Immature natural killer cell (primary cell): ENCODE results near the gene NPAS3. TPM values are rescaled to one million over a fixed set of nuclear protein-coding genes. Genes with fewer than 3 reads are reported as not detected.

Source experiments
- DNase-seq, 3 donors: peaks; one replicate each; pipeline ENCODE4 v3.0.0; 2022; ENCODE audit warnings: mixed read lengths in 1 of 3
- H3K27ac Mint-ChIP-seq, 6 donors: one replicate each; pipeline ENCODE4 v1.8.0; 2020; ENCODE audit warnings: mixed read lengths in 6 of 6, mild to moderate bottlenecking in 5 of 6, inconsistent platforms in 4 of 6, moderate library complexity in 3 of 6
- H3K27me3 Mint-ChIP-seq, 3 donors: one replicate each; pipeline ENCODE4 v1.8.0; 2020 to 2021; ENCODE audit warnings: low read depth in 3 of 3, mild to moderate bottlenecking in 3 of 3, mixed read lengths in 3 of 3, moderate library complexity in 3 of 3, inconsistent platforms in 1 of 3
- H3K36me3 Mint-ChIP-seq, 3 donors: one replicate each; pipeline ENCODE4 v1.8.0; 2020; ENCODE audit warnings: mixed read lengths in 3 of 3, inconsistent platforms in 2 of 3, mild to moderate bottlenecking in 2 of 3
- H3K4me1 Mint-ChIP-seq, 2 donors: one replicate each; pipeline ENCODE4 v1.8.0; 2020; ENCODE audit warnings: inconsistent platforms in 2 of 2, mild to moderate bottlenecking in 2 of 2, mixed read lengths in 2 of 2, moderate library complexity in 1 of 2
- H3K4me3 Mint-ChIP-seq, 5 donors: one replicate each; pipeline ENCODE4 v1.8.0; 2020; ENCODE audit warnings: mild to moderate bottlenecking in 5 of 5, mixed read lengths in 5 of 5, inconsistent platforms in 3 of 5, moderate library complexity in 3 of 5
- H3K9me3 Mint-ChIP-seq, 6 donors: one replicate each; pipeline ENCODE4 v1.8.0; 2020; ENCODE audit warnings: mild to moderate bottlenecking in 6 of 6, mixed read lengths in 6 of 6, inconsistent platforms in 4 of 6, moderate library complexity in 3 of 6
- polyA plus RNA-seq, 3 donors: library from polyadenylated mRNA; unstranded; fragments of 300-500 nt; fragmentation: Illumina TruSeq; gene quantifications; one replicate each; pipeline ENCODE4 v1.2.3, GENCODE V29; 2021

The NPAS3 gene
- polyA plus RNA-seq, 3 donors from 2014 or later, result not detected

DNA sequence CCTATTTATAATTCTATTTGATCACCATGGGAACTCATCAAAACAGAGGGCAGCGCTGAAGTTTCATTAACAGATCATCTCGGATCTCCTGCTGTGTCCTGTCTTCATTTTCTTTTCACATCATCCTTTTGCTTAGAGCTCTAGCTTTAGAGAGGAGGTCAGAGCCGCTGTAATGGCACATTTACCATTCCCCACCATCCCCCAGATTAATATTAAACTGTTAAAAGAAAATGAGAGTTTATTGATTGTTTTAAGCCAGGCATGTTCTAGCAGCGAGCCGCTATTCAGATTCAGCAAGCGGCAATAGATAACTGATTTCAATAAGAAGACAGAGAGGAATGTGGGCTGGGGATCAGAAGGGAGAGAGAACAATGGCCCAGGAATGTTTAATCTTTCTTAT is 703.4 kb downstream of the NPAS3 start:
- no peaks in the 10 kb centered on the region for H3K4me1 Mint-ChIP-seq
- no peaks in the 10 kb centered on the region for H3K27me3 Mint-ChIP-seq
- H3K36me3 Mint-ChIP-seq, result no peaks in the 10 kb centered on the region
- H3K27ac Mint-ChIP-seq, result no peak overlapping the region
- H3K4me3 Mint-ChIP-seq, result no peak overlapping the region
- DNase-seq, result no peak
- peaks cover 0 to 18% (median 0%) of the 10 kb centered on the region in 6 donors for H3K9me3 Mint-ChIP-seq

DNA sequence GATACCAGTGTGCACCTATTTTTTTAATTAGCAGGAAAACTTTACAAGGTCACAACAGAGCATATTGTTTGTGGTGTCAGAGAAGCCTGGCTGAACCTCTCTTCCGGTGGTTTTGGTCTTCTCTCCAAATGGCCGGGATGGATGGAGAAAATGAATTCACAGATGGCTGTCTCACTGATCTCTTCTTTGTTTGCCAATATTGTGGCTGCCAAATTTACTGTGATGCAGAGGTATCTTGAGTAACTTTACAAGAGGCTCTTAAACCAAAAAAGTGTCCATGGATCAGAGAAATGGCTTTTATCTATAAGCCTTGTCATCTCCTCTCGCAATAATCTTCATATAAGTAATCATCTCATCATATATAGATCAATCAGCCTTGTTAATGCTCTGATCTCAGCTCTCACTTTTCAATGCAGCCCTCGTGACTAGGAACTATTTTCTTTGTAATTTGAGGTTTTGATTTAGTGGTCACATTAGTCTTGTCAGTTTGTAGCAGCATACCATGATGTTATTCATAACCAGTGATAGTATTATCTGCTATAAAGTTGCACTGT is 704.1 kb downstream of the NPAS3 start:
- Mint-ChIP-seq H3K36me3 (no peaks in the 10 kb centered on the region), H3K9me3 (peaks cover 0 to 18% (median 0%) of the 10 kb centered on the region in 6 donors), H3K27me3 (no peaks in the 10 kb centered on the region), H3K4me1 (no peaks in the 10 kb centered on the region), H3K27ac (no peak overlapping the region), H3K4me3 (no peak overlapping the region)
- no peak for DNase-seq

DNA sequence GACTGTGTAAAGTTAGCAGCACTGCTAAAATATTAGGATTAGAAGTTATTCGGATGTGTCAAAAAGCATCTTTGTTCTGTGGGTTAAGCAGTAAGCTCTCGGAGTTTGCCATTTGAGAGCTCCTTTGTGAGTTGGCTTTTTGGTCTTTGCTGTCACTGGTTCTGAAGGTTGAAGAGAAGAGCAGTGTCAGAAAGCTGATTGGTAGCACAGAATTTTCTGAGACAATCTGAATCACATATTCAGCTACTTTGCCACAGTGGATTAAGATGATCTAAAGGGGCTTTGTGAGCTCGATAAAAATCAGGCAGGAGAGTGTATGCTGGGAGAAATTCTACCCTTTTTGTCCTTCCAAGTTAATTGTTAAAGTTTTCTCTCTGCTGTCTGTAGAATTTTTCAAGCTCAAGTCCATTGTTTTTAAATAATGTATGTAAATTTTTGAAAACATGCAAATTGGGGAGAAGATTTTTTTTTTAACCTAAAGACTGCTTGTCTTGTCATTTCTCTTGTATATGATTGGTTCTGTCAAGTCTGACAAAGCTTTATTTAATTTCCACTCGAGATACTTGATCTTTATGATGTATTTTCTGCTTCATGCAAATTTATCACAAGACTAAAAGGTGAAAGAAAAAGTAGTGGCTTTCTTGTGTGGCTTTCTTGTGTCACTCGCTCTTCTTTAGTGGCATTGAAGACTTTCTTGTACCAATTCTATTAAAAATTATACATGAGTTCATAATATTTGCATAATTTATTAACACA is 704.9 kb downstream of the NPAS3 start:
- Mint-ChIP-seq H3K27me3 (no peaks in the 10 kb centered on the region), H3K9me3 (peaks cover 0 to 18% (median 0%) of the 10 kb centered on the region in 6 donors), H3K36me3 (no peaks in the 10 kb centered on the region), H3K4me3 (no peak overlapping the region), H3K4me1 (no peaks in the 10 kb centered on the region), H3K27ac (no peak overlapping the region)
- no peak for DNase-seq

DNA sequence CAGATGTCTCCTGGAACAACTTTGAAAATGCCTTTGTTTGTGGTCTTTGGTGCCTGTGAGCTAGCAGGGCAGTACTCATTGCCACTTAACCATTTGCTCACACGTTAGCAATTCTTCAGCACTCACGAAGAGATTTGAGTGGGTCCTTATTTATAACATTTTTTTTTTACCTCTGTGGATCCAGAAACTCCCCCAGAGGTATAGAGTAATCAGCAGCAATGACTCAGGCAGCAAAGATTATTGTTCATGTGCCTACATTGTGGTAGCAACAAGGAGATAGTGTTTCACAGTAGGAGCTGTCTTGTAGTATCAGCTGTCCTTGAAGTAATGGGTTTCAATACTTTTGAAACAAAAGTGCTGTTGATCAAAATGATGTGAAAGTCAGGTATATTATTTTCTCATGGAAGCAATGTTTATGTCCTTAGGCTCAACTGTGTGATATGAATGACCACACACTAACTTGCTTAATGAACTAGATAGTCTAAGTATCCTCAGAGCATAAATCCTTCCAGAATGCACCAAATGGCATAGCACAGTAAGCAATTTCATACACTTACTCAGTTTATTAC is 708.1 kb downstream of the NPAS3 start:
- Mint-ChIP-seq H3K27me3 (no peaks in the 10 kb centered on the region), H3K27ac (no peak overlapping the region), H3K36me3 (no peaks in the 10 kb centered on the region), H3K4me1 (no peaks in the 10 kb centered on the region), H3K9me3 (peaks cover 0 to 24% (median 2%) of the 10 kb centered on the region in 6 donors), H3K4me3 (no peak overlapping the region)
- no peak for DNase-seq

DNA sequence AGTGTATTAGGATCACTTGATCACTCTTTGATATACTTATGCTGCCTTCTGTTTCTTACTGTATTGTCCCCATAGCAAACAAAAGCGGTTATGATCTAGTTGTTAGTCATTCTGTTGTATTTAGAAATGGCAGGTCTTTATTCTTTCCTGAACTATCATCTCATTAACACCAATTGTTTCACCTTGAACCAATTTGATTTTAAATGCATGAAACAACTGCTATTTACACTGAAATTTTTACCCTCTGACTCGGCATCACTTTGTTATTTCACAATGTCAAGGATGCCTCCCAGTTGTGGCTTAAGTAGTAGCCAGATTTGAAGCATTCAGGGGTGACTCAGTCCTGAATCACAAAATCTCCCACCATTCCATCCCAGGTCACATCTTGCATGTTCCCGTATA is 708.7 kb downstream of the NPAS3 start:
- no peak for DNase-seq
- Mint-ChIP-seq H3K27me3 (no peaks in the 10 kb centered on the region), H3K36me3 (no peaks in the 10 kb centered on the region), H3K9me3 (peaks cover 0 to 19% (median 2%) of the 10 kb centered on the region in 6 donors), H3K4me3 (no peak overlapping the region), H3K27ac (no peak overlapping the region), H3K4me1 (no peaks in the 10 kb centered on the region)

DNA sequence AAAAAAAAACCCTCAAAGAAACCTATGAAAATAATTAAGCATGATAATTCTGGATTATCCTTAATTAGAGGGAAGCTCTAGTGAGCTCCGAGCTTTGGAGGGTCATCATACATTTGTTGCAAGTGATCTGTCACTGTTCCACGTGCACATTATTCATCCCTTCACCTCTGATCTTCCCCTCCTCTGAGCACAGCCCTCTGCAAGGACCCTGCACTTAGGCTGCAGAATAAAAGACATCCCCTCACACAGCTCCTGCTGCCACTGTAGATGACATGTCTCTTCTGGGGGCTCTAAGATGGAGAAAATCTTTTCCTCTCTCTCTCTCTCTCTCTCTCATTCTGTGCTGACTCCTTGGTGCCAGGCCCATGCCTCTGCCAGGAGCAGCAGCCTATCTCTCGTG is 711.8 kb downstream of the NPAS3 start:
- DNase-seq, result no peak
- Mint-ChIP-seq H3K27me3 (no peaks in the 10 kb centered on the region), H3K4me1 (no peaks in the 10 kb centered on the region), H3K27ac (no peak overlapping the region), H3K4me3 (no peak overlapping the region), H3K9me3 (peaks cover 0 to 6% (median 2%) of the 10 kb centered on the region in 6 donors), H3K36me3 (no peaks in the 10 kb centered on the region)

DNA sequence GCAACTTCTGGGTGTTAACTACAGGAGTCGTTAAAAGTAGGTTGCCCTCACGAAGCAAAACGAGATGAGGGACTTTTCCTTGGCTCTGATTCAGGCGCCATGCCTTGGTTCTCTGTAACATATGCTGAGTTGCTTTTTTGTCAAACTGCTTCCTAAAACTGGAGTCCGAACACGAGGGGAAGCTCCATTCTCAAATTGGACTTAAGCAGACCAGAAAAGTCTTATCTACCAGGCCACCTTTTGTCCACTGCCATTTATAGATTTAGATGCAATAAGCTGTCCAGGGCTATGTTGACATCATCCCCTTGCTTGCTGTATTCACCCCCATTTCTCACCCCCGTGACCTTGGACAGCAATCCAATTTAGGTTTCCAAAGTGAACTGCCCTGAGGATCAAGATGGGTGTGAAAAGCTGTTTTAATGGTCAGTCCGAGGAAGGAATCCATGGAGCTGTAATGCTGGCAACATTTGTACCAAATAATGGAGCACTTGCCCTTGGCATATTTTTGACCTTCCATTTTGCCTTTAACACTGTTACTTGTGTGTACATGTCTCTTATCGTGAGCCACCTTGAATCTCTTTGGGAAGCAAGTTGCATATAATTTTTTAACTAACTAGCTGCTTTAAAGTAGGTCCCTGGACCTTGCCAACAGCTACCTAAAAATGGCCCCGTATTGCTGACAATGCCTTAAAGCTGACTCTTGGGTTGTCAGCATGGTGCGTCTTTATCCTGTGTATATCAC is 714.1 kb downstream of the NPAS3 start:
- no peaks in the 10 kb centered on the region for H3K4me1 Mint-ChIP-seq
- no peak overlapping the region for H3K27ac Mint-ChIP-seq
- DNase-seq, result no peak
- H3K27me3 Mint-ChIP-seq, result no peaks in the 10 kb centered on the region
- H3K4me3 Mint-ChIP-seq, result no peak overlapping the region
- peaks cover 0 to 9% (median 5%) of the 10 kb centered on the region in 6 donors for H3K9me3 Mint-ChIP-seq
- H3K36me3 Mint-ChIP-seq, result no peaks in the 10 kb centered on the region

DNA sequence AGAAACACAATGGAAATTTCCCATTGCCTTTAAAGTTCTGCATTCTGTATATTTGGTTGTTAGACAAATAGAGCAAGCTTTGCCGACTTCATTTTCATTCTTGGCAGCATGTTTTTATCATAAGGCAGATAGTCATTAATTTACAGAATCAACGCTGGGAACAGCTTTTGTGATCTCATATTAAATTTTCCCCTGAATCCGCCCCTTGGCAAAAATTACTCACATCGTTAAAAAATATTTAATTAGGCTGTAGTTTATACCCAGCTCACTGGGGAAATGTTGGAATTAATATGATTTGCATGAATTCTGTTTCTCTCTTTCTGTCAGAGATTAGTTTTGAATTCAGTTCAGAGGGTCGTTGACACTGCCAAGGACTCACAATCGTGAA is 714.6 kb downstream of the NPAS3 start:
- Mint-ChIP-seq H3K27ac (no peak overlapping the region), H3K9me3 (peaks cover 0 to 15% (median 5%) of the 10 kb centered on the region in 6 donors), H3K4me1 (no peaks in the 10 kb centered on the region), H3K27me3 (no peaks in the 10 kb centered on the region), H3K4me3 (no peak overlapping the region), H3K36me3 (no peaks in the 10 kb centered on the region)
- DNase-seq, result no peak

DNA sequence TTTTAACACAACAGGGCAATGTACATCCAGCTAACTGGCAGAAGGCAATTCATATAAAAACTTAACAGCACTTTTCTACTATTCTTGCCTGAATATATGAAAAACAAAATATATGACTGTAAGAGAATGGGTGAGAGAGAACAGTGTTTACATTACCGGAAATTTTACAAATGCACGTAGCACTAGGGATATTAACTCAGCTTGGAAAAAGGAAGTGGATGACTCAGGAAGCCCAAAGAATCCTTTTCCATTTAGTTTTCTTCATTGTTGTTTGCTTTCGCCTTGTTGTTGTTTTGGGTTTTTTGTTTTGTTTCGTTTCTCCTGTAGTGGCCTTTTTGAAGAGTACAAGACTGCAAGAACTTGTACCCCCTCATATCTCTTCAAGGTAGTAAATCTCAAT is 716.7 kb downstream of the NPAS3 start:
- Mint-ChIP-seq H3K27me3 (no peaks in the 10 kb centered on the region), H3K4me3 (no peak overlapping the region), H3K4me1 (no peaks in the 10 kb centered on the region), H3K27ac (no peak overlapping the region), H3K36me3 (no peaks in the 10 kb centered on the region), H3K9me3 (peaks cover 0 to 11% (median 7%) of the 10 kb centered on the region in 6 donors)
- DNase-seq, result no peak

DNA sequence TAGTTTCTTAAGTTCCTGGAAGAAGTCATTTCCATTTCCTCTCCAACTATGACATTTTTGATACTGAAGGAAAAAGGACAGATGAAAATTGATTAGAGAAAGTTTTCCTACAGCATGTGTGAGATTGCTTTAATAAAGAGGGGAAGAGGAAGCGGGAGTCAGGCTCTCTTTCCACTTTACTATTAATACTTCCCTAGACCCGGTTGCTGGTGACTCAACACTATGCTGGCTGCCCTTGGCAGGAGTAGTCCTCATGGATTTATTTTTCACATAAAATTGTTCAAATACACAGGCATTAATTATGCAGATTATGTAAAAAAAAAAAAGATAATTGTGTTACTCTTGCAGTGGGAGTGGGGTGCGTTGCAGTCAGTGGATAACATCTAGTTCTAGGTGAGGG is 718.8 kb downstream of the NPAS3 start:
- Mint-ChIP-seq H3K27ac (no peak overlapping the region), H3K4me1 (no peaks in the 10 kb centered on the region), H3K36me3 (no peaks in the 10 kb centered on the region), H3K27me3 (peaks cover 0 to 3% (median 0%) of the 10 kb centered on the region in 3 donors), H3K4me3 (no peak overlapping the region), H3K9me3 (peaks cover under 1 to 23% (median 11%) of the 10 kb centered on the region in 6 donors)
- DNase-seq, result no peak

DNA sequence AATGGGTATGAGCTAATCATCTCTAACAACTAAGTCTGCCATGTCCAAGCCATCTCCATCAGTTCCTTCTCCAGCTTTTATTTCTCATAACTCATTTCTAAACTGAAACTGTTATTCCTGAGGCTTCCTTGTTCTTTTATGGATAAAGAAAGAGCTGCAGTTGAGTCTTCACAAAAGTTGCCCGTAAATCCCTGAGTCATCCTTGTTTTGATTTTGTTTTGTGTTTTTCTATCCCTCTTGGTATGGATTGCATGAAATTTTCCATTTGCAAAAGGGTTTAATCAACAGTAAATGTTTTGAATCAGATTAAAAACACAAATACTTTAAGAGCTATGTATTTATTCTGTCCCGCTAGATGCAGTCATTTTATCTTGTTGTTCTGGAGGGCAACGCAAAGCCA is 721.6 kb downstream of the NPAS3 start:
- no peaks in the 10 kb centered on the region for H3K36me3 Mint-ChIP-seq
- H3K27ac Mint-ChIP-seq, result no peak overlapping the region

DNA sequence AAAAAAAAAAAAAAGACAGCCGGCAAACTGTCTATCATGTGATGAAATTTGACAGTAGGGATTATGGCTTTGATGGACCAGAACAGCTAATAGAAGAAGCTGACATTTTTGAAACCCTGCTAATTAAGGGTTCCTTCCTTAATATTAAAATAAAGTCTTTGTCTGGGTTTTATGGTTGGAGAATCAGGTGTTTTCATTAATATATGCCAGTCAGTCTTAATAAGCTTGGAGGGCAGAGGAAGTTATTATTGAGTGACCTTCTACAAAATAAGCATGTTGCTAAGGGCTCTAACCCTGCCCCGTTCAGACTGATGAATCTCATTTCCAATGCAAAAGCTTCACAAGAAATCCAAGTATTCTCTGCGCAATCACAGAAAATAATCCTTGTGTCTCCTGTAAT is 722.4 kb downstream of the NPAS3 start:
- Mint-ChIP-seq H3K4me3 (no peak overlapping the region), H3K27ac (no peak overlapping the region), H3K4me1 (no peaks in the 10 kb centered on the region), H3K36me3 (no peaks in the 10 kb centered on the region), H3K27me3 (peaks cover 0 to 3% (median 1%) of the 10 kb centered on the region in 3 donors), H3K9me3 (peaks cover 7 to 32% (median 16%) of the 10 kb centered on the region in 6 donors)
- DNase-seq, result no peak

More for the DNA sequence above, 721.6 kb downstream of the NPAS3 start:
- Mint-ChIP-seq H3K27me3 (peaks cover 0 to 3% (median 1%) of the 10 kb centered on the region in 3 donors), H3K9me3 (peaks cover 7 to 32% (median 15%) of the 10 kb centered on the region in 6 donors), H3K4me3 (no peak overlapping the region), H3K4me1 (no peaks in the 10 kb centered on the region)
- no peak for DNase-seq

DNA sequence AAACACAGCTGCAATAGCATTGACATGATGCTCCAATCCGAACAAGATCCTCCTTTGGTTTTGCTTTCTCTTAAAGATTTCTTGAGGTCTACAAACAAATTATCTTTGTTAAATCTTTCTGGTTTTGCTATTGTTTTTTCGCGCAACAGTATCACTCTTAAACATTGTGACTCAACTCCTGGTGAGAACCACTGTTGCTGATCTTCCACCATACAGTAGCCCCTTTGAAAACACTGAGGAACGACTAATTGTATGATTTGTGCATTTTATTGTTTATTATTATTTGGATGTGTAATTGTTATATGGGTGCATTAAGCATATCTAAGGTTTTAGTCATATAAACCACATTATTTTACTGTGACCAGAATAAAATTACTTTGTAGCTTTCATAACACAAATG is 729.4 kb downstream of the NPAS3 start:
- Mint-ChIP-seq H3K9me3 (peaks cover 0 to 20% (median 11%) of the 10 kb centered on the region in 6 donors), H3K4me3 (no peak overlapping the region), H3K27ac (no peak overlapping the region), H3K4me1 (no peaks in the 10 kb centered on the region), H3K36me3 (no peaks in the 10 kb centered on the region), H3K27me3 (peaks cover 0 to 1% (median 0%) of the 10 kb centered on the region in 3 donors)
- DNase-seq, result no peak

DNA sequence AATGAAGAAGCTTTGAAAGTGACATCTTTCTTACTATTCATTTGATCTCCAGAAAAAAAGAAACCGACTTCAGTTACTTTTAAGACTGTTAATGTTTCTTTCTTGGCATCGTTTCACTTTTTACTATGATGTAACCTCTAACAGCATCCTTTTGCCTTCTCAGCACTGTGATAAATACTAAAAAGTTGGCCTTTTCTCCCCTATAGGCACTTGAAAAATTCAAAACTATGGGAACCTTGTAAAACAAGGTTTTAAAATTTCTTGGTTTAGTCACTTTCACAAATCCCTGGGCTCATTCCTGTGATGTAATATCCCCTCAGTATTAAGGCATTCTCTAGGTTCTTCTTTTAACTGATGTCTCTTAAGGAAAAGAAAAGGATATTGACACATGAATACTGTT is 730.4 kb downstream of the NPAS3 start:
- Mint-ChIP-seq H3K36me3 (no peaks in the 10 kb centered on the region), H3K4me1 (no peaks in the 10 kb centered on the region), H3K27ac (no peak overlapping the region), H3K4me3 (no peak overlapping the region), H3K27me3 (no peaks in the 10 kb centered on the region), H3K9me3 (peaks cover 0 to 20% (median 5%) of the 10 kb centered on the region in 6 donors)
- no peak for DNase-seq
